HCT116 (cell line): ENCODE measurements around the gene SLC39A13. TPM values are rescaled to one million over a fixed set of nuclear protein-coding genes. Genes with fewer than 3 reads are reported as not detected.

Source experiments
- ATAC-seq: fragments of 200-7000 bp; cut with Tn5 transposase; 2 replicates; pipeline ENCODE4 v1.9.1; 2020; ENCODE audit warnings: mild to moderate bottlenecking, moderate library complexity
- BruUV-seq: library from RNA; stranded (reverse); fragments of 400-500 nt; replicated peaks from 2 replicates; lab custom pipeline; 2021; lab: Mats Ljungman, UMichigan
- CTCF ChIA-PET: fragments of 300-600 bp; sonication (Branson Sonifier 250); formaldehyde crosslinking; loops from one replicate; lab custom pipeline; 2021; ENCODE audit warnings: antibody characterized with exemption; lab: Charles Lee
- POLR2A ChIA-PET: fragments of 300-600, 350-600 bp; sonication (Branson Sonifier 250); formaldehyde crosslinking; loops from one replicate; lab custom pipeline; 2021; ENCODE audit warnings: antibody characterized with exemption; lab: Charles Lee
- RAD21 ChIA-PET, 2 experiments: fragments of 300-600 bp; sonication (Branson Sonifier 250); formaldehyde crosslinking; loops; one replicate each; lab custom pipeline; 2023; ENCODE audit warnings: low total read pairs in 2 of 2; ENCODE audit not compliant: uncharacterized antibody in 2 of 2, unreplicated experiment in 2 of 2, low non-redundant PET in 1 of 2; lab: Charles Lee
- DNase-seq: peaks from one replicate; pipeline ENCODE4 v3.0.0-alpha.2; 2010; ENCODE audit warnings: low read depth, low spot score
- H2AFZ ChIP-seq: fragments of 200-600 bp; shearing (Covaris generic), sonication (generic); 2 replicates; pipeline ENCODE4 v1.6.1; 2017; ENCODE audit warnings: low read depth, mixed run types, mixed read lengths, antibody characterized with exemption, low read length; ENCODE audit not compliant: poor library complexity, severe bottlenecking
- H3K27ac ChIP-seq: 2 replicates; pipeline ENCODE4 v1.5.1; 2012; ENCODE audit warnings: low read depth, low read length
- H3K27me3 ChIP-seq: fragments of 200-600 bp; sonication (generic); 2 replicates; pipeline ENCODE4 v1.6.1; 2016; ENCODE audit warnings: mixed run types, low read length, mixed read lengths; ENCODE audit not compliant: insufficient read depth
- H3K36me3 ChIP-seq, 2 experiments: fragments of 200-500 bp in 1 of 2; fragments of 200-600 bp in 1 of 2; sonication (Bioruptor generic) in 1 of 2; sonication (generic) in 1 of 2; 2 replicates each; pipeline versions ENCODE4 v1.5.1 to v1.6.1; 2014 to 2016; ENCODE audit warnings: low read length in 2 of 2, inconsistent platforms in 1 of 2, mixed read lengths in 1 of 2, mixed run types in 1 of 2; ENCODE audit not compliant: insufficient read depth in 2 of 2, control insufficient read depth in 1 of 2
- H3K4me1 ChIP-seq, 2 experiments: fragments of 200-600 bp in 1 of 2; sonication (generic) in 1 of 2; 2 replicates each; pipeline versions ENCODE4 v1.5.1 to v1.6.1; 2012 to 2017; ENCODE audit warnings: low read length in 2 of 2, inconsistent platforms in 1 of 2, mild to moderate bottlenecking in 1 of 2, mixed read lengths in 1 of 2, mixed run types in 1 of 2, moderate library complexity in 1 of 2; ENCODE audit not compliant: insufficient read depth in 2 of 2, control insufficient read depth in 1 of 2
- H3K4me2 ChIP-seq: fragments of 200-600 bp; sonication (generic); 2 replicates; pipeline ENCODE4 v1.6.1; 2017; ENCODE audit warnings: mixed run types, low read length, mixed read lengths
- H3K4me3 ChIP-seq, 2 experiments: fragments of 200-600 bp in 1 of 2; sonication (generic) in 1 of 2; replicated peaks in 1 of 2; 2 replicates each; pipeline ENCODE4 v1.5.1; 2011 to 2016; ENCODE audit warnings: low read length in 2 of 2, control low read depth in 1 of 2, low read depth in 1 of 2, mild to moderate bottlenecking in 1 of 2, mixed read lengths in 1 of 2, mixed run types in 1 of 2
- H3K79me2 ChIP-seq: fragments of 200-600 bp; sonication (generic); 2 replicates; pipeline ENCODE4 v1.6.1; 2017; ENCODE audit warnings: mild to moderate bottlenecking, mixed run types, low read length, moderate library complexity, mixed read lengths; ENCODE audit not compliant: insufficient read depth
- H3K9ac ChIP-seq: fragments of 200-600 bp; sonication (generic); 2 replicates; pipeline ENCODE4 v1.6.1; 2016; ENCODE audit warnings: low read length, mixed read lengths
- H3K9me2 ChIP-seq: fragments of 200-600 bp; sonication (generic), shearing (Covaris generic); 2 replicates; pipeline ENCODE4 v1.6.1; 2017; ENCODE audit warnings: mixed run types, mild to moderate bottlenecking, moderate library complexity; ENCODE audit not compliant: insufficient read depth
- H3K9me3 ChIP-seq, 2 experiments: fragments of 200-500 bp in 1 of 2; fragments of 200-600 bp in 1 of 2; sonication (Bioruptor generic) in 1 of 2; sonication (generic) in 1 of 2; 2 replicates each; pipeline ENCODE4 v1.6.1; 2014 to 2017; ENCODE audit warnings: low read length in 2 of 2, mixed read lengths in 2 of 2, inconsistent platforms in 1 of 2, low read depth in 1 of 2, mild to moderate bottlenecking in 1 of 2, mixed run types in 1 of 2, moderate library complexity in 1 of 2; ENCODE audit not compliant: control insufficient read depth in 1 of 2, insufficient read depth in 1 of 2
- H4K20me1 ChIP-seq: fragments of 200-600 bp; sonication (generic), shearing (Covaris generic); 2 replicates; pipeline ENCODE4 v1.6.1; 2017; ENCODE audit warnings: mixed run types, mild to moderate bottlenecking, moderate library complexity; ENCODE audit not compliant: insufficient read depth
- ATF3 ChIP-seq: IDR thresholded peaks from 2 replicates; pipeline ENCODE4 v1.6.1; 2012
- CTCF ChIP-seq, 3 experiments: fragments of 200-600 bp in 1 of 3; sonication (generic) in 1 of 3; IDR thresholded peaks in 2 of 3; conservative IDR thresholded peaks in 1 of 3; 2 replicates each; pipeline ENCODE4 v1.5.1; 2012 to 2017; ENCODE audit warnings: low read depth in 2 of 3, low read length in 2 of 3, antibody characterized with exemption in 1 of 3, borderline replicate concordance in 1 of 3, control low read depth in 1 of 3, mild to moderate bottlenecking in 1 of 3, mixed read lengths in 1 of 3, mixed run types in 1 of 3, moderate library complexity in 1 of 3; ENCODE audit not compliant: insufficient read depth in 1 of 3
- MAX ChIP-seq: IDR thresholded peaks from 2 replicates; pipeline ENCODE4 v1.6.1; 2012
- POLR2A ChIP-seq: IDR thresholded peaks from 2 replicates; pipeline ENCODE4 v1.7.0; 2011; ENCODE audit warnings: borderline replicate concordance; ENCODE audit not compliant: insufficient read depth, insufficient read length; ENCODE audit errors: extremely low read depth
- SIN3A ChIP-seq: IDR thresholded peaks from 2 replicates; pipeline ENCODE4 v1.6.1; 2012; ENCODE audit warnings: low read depth
- SP1 ChIP-seq: IDR thresholded peaks from 2 replicates; pipeline ENCODE4 v1.6.1; 2012; ENCODE audit warnings: low read depth
- SRF ChIP-seq: IDR thresholded peaks from 2 replicates; pipeline ENCODE4 v1.6.1; 2012; ENCODE audit warnings: low read depth
- TCF7L2 ChIP-seq: IDR thresholded peaks from 2 replicates; pipeline ENCODE4 v1.7.0; 2011; ENCODE audit warnings: borderline replicate concordance, inconsistent platforms; ENCODE audit not compliant: insufficient read depth, insufficient read length; ENCODE audit errors: extremely low read depth
- YY1 ChIP-seq: IDR thresholded peaks from 2 replicates; pipeline ENCODE4 v1.6.1; 2011; ENCODE audit warnings: low read length, low read depth, moderate library complexity, mild to moderate bottlenecking; ENCODE audit not compliant: insufficient replicate concordance; ENCODE audit errors: extremely low read depth
- intact Hi-C: fragments of 100-400 bp; cut with micrococcal nuclease; formaldehyde crosslinking; loops from 2 replicates; pipeline ENCODE4 v1.10.0; 2022
- total RNA-seq: library from RNA; stranded (reverse); gene quantifications from one replicate; pipeline ENCODE4 v1.2.1, GENCODE V29; 2021; ENCODE audit not compliant: unreplicated experiment
- TF ChIP-seq, protein P1 (sequence below): IDR thresholded peaks from 2 replicates; pipeline ENCODE4 v1.6.1; 2012; ENCODE audit warnings: low read depth
- TF ChIP-seq, protein P2 (sequence below): IDR thresholded peaks from 2 replicates; pipeline ENCODE4 v1.6.1; 2011; ENCODE audit warnings: mild to moderate bottlenecking, low read length, moderate library complexity; ENCODE audit not compliant: insufficient replicate concordance; ENCODE audit errors: extremely low read depth

Gene SLC39A13
- total RNA-seq, 1 experiment from 2014 or later, result 23.9 TPM

- TF ChIP-seq CTCF (IDR thresholded peaks at IDR 0.05 in 2 of 3, conservative IDR thresholded peaks at IDR 0.05 in 1 of 3; ENCODE audit: borderline replicate concordance in 1 of 3, insufficient read depth in 1 of 3, low read depth in 2 of 3, low read length in 2 of 3) (peak; percentile 56 to 97 (median 90)), SP1 (no peak), TCF7L2 (no peak)
Measured at GRCh38 chr11:47411884-47412746, 3.7 kb downstream of the SLC39A13 start (continued).

GRCh38 chr11:47413351-47413750, 5.0 kb downstream of the SLC39A13 start:
- H4K20me1 ChIP-seq, result no peaks in the 10 kb centered on the region
- H3K9me3 ChIP-seq, result no peaks in the 10 kb centered on the region
- H3K27ac ChIP-seq, result peak overlapping the region; percentile 51; the same call in 1 of the 2 replicates
- ChIA-PET POLR2A (no interaction called here), CTCF (no interaction called here), RAD21 (no interaction called here)
- peaks cover 4 to 12% of the 10 kb centered on the region in 2 experiments for H3K36me3 ChIP-seq
- peak overlapping the region; percentile 50 for H3K4me2 ChIP-seq
- H2AFZ ChIP-seq, result no peak overlapping the region
- DNase-seq (no peak), ATAC-seq (no peak)
- BruUV-seq, result no TSS peak
- H3K79me2 ChIP-seq, result peaks cover 7% of the 10 kb centered on the region; the same call in 1 of the 2 replicates
- H3K27me3 ChIP-seq, result no peaks in the 10 kb centered on the region
- intact Hi-C loops, result no loop called here
- H3K9me2 ChIP-seq, result no peaks in the 10 kb centered on the region
- H3K4me3 ChIP-seq, result no peak overlapping the region
- peak overlapping the region; percentile 30; the same call in 1 of the 2 replicates for H3K9ac ChIP-seq
- peaks cover 32 to 54% of the 10 kb centered on the region in 2 experiments for H3K4me1 ChIP-seq
- TF ChIP-seq SIN3A (no peak), MAX (no peak), CTCF (IDR thresholded peaks at IDR 0.05 in 2 of 3, conservative IDR thresholded peaks at IDR 0.05 in 1 of 3; ENCODE audit: borderline replicate concordance in 1 of 3, insufficient read depth in 1 of 3, low read depth in 2 of 3, low read length in 2 of 3) (no peak), YY1 (no peak), POLR2A (no peak), SRF (no peak), ATF3 (no peak)
- TF ChIP-seq, protein P1, sequence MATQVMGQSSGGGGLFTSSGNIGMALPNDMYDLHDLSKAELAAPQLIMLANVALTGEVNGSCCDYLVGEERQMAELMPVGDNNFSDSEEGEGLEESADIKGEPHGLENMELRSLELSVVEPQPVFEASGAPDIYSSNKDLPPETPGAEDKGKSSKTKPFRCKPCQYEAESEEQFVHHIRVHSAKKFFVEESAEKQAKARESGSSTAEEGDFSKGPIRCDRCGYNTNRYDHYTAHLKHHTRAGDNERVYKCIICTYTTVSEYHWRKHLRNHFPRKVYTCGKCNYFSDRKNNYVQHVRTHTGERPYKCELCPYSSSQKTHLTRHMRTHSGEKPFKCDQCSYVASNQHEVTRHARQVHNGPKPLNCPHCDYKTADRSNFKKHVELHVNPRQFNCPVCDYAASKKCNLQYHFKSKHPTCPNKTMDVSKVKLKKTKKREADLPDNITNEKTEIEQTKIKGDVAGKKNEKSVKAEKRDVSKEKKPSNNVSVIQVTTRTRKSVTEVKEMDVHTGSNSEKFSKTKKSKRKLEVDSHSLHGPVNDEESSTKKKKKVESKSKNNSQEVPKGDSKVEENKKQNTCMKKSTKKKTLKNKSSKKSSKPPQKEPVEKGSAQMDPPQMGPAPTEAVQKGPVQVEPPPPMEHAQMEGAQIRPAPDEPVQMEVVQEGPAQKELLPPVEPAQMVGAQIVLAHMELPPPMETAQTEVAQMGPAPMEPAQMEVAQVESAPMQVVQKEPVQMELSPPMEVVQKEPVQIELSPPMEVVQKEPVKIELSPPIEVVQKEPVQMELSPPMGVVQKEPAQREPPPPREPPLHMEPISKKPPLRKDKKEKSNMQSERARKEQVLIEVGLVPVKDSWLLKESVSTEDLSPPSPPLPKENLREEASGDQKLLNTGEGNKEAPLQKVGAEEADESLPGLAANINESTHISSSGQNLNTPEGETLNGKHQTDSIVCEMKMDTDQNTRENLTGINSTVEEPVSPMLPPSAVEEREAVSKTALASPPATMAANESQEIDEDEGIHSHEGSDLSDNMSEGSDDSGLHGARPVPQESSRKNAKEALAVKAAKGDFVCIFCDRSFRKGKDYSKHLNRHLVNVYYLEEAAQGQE, result no peak
- TF ChIP-seq, protein P2, sequence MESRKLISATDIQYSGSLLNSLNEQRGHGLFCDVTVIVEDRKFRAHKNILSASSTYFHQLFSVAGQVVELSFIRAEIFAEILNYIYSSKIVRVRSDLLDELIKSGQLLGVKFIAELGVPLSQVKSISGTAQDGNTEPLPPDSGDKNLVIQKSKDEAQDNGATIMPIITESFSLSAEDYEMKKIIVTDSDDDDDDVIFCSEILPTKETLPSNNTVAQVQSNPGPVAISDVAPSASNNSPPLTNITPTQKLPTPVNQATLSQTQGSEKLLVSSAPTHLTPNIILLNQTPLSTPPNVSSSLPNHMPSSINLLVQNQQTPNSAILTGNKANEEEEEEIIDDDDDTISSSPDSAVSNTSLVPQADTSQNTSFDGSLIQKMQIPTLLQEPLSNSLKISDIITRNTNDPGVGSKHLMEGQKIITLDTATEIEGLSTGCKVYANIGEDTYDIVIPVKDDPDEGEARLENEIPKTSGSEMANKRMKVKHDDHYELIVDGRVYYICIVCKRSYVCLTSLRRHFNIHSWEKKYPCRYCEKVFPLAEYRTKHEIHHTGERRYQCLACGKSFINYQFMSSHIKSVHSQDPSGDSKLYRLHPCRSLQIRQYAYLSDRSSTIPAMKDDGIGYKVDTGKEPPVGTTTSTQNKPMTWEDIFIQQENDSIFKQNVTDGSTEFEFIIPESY, result no peak
